HepG2 (cell line): Measurements from ENCODE around the gene MRPS21. TPM values are rescaled to one million over a fixed set of nuclear protein-coding genes. Genes with fewer than 3 reads are reported as not detected.
A peak's percentile ranks its signal among the peaks of the same experiment; 100 is the strongest.

Experiments used
- ADNP ChIP-seq: sonication (generic); formaldehyde crosslinking; IDR thresholded peaks from 2 replicates; pipeline ENCODE4 v1.4.0; 2020; ENCODE audit warnings: missing genetic modification reagents
- CCAR2 ChIP-seq: fragments of 200-400 bp; formaldehyde crosslinking; optimal IDR thresholded peaks from 2 replicates; pipeline ENCODE3; 2018; ENCODE audit warnings: low read depth, mild to moderate bottlenecking, low read length, moderate library complexity
- ETS1 ChIP-seq: sonication (generic); formaldehyde crosslinking; IDR thresholded peaks from 2 replicates; pipeline ENCODE4 v1.4.0; 2020; ENCODE audit warnings: missing genetic modification reagents
- HDAC1 ChIP-seq: sonication (generic); formaldehyde crosslinking; IDR thresholded peaks from 2 replicates; pipeline ENCODE4 v1.5.1; 2020; ENCODE audit warnings: mild to moderate bottlenecking, missing genetic modification reagents
- IRF2 ChIP-seq: IDR thresholded peaks from 2 replicates; pipeline ENCODE4 v1.6.1; 2018; ENCODE audit warnings: missing genetic modification reagents, missing compliant biosample characterization
- KMT2A ChIP-seq: sonication (generic); formaldehyde crosslinking; IDR thresholded peaks from 2 replicates; pipeline ENCODE4 v1.4.0; 2020; ENCODE audit warnings: missing genetic modification reagents
- LCORL ChIP-seq, 2 experiments: fragments of 450-650 bp in 1 of 2; sonication (generic) in 1 of 2; formaldehyde crosslinking in 1 of 2; IDR thresholded peaks; 2 replicates each; pipeline versions ENCODE4 v1.5.0 to v1.6.1; 2017 to 2020; ENCODE audit warnings: antibody characterized with exemption in 1 of 2, missing genetic modification reagents in 1 of 2
- MIER2 ChIP-seq: IDR thresholded peaks from 2 replicates; pipeline ENCODE4 v1.6.1; 2016; ENCODE audit warnings: missing biosample characterization, missing genetic modification reagents
- RBM39 ChIP-seq: fragments of 200-400 bp; formaldehyde crosslinking; IDR thresholded peaks from one replicate; pipeline ENCODE4 v1.6.1; 2018; ENCODE audit warnings: antibody characterized with exemption, mild to moderate bottlenecking, low read depth, low read length; ENCODE audit not compliant: poor library complexity, severe bottlenecking
- SAP130 ChIP-seq: IDR thresholded peaks from 2 replicates; pipeline ENCODE4 v1.6.1; 2016; ENCODE audit warnings: low read depth
- THRA ChIP-seq: sonication (generic); formaldehyde crosslinking; IDR thresholded peaks from 2 replicates; pipeline ENCODE4 v1.4.0; 2020; ENCODE audit warnings: missing genetic modification reagents, borderline replicate concordance
- ZBTB14 ChIP-seq: sonication (generic); formaldehyde crosslinking; IDR thresholded peaks from 2 replicates; pipeline ENCODE4 v1.4.0; 2020; ENCODE audit warnings: missing genetic modification reagents
- ZBTB34 ChIP-seq: sonication (generic); formaldehyde crosslinking; IDR thresholded peaks from 2 replicates; pipeline ENCODE4 v1.8.0; 2022; ENCODE audit warnings: mild to moderate bottlenecking, missing genetic modification reagents
- ZNF20 ChIP-seq: sonication (generic); formaldehyde crosslinking; IDR thresholded peaks from 2 replicates; pipeline ENCODE4 v1.4.0; 2020; ENCODE audit warnings: mild to moderate bottlenecking, moderate library complexity, missing genetic modification reagents
- ZNF607 ChIP-seq: sonication (generic); formaldehyde crosslinking; IDR thresholded peaks from 2 replicates; pipeline ENCODE4 v1.5.1; 2020; ENCODE audit warnings: missing genetic modification reagents, mild to moderate bottlenecking, borderline replicate concordance
- ZNF674 ChIP-seq: sonication (generic); formaldehyde crosslinking; IDR thresholded peaks from 2 replicates; pipeline ENCODE4 v1.5.0; 2020; ENCODE audit warnings: low read depth, mild to moderate bottlenecking, missing genetic modification reagents
- ZNF687 ChIP-seq: sonication (generic); formaldehyde crosslinking; IDR thresholded peaks from 2 replicates; pipeline ENCODE4 v1.5.1; 2020; ENCODE audit warnings: mild to moderate bottlenecking, missing genetic modification reagents, moderate library complexity
- polyA plus RNA-seq, 8 experiments: library from polyadenylated mRNA; depleted of rRNA in 3 of 8; stranded (reverse) in 7 of 8; unstranded in 1 of 8; fragments of >200 nt; fragmentation: Illumina TruSeq in 4 of 8; extraction: Trizol in 4 of 8; gene quantifications; 2 replicates each; pipeline versions ENCODE4 v1.2.1 to v1.2.3, GENCODE V29; 2011 to 2016; ENCODE audit warnings: low read depth in 4 of 8, missing spikeins in 1 of 8, mixed read lengths in 1 of 8; ENCODE audit not compliant: insufficient read depth in 1 of 8
- total RNA-seq, 5 experiments: library from RNA; depleted of rRNA; stranded (reverse); fragments of >200 nt; fragmentation: Illumina TruSeq; extraction: Trizol; gene quantifications; 2 replicates each; pipeline ENCODE4 v1.2.3, GENCODE V29; 2016; ENCODE audit warnings: low read depth in 1 of 5
- TF ChIP-seq, protein P1 (sequence below): sonication (generic); formaldehyde crosslinking; IDR thresholded peaks from 2 replicates; pipeline ENCODE4 v1.5.0; 2020; ENCODE audit warnings: missing genetic modification reagents, mild to moderate bottlenecking, borderline replicate concordance

MRPS21 gene
- total and polyA plus RNA-seq, 2 of the 13 experiments (the other 11 are each of a cell fraction or from before 2014, with no cell fraction given), result 59.4 to 64.2 TPM

DNA sequence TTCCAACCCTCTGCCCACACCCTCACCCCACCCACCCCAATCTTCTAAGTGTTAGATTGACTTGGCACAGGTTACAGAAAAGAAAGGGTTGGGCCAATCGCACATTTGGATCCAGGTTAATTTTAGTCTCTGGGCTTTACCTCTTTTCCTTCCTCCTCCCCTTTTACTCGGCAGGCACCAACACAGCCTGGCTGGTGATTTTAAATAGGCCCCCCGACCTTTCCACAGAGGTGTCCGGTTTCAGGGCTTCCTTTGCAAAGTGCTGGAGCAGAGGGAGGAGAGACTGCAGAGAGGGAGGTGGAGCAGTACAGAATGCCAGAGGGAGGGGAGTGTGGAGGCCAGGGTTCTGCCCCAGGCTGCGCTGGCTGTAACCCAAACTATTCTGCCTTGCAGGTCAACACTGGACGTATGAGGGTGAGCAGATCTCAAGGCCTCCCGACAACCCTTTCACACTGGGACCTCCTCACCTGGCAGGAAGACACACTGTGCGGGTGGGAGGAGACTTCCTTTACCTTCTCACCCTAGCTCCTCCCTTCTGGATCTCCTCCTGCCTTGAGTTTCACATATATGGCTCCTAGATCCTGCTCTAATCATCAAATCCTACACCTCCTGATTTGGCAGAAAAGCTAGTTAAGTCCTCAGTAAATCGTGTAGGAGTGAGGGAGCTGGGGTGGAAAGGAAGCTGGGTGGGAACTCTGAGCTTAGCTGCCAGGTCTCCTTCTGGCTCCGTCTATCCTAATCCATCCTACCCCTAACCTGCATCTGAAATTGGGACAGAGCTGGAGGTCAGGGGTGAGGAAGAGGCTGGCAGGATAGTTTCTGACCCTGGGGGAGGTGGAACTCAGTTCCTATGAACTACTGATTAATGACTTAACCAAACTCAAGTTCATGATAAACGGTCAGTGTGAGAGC lies 33.6 kb upstream of the MRPS21 start (continued):
- TF ChIP-seq, protein P1, sequence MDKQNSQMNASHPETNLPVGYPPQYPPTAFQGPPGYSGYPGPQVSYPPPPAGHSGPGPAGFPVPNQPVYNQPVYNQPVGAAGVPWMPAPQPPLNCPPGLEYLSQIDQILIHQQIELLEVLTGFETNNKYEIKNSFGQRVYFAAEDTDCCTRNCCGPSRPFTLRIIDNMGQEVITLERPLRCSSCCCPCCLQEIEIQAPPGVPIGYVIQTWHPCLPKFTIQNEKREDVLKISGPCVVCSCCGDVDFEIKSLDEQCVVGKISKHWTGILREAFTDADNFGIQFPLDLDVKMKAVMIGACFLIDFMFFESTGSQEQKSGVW (CRISPR knock-in tag), result no peak
- TF ChIP-seq KMT2A (CRISPR knock-in tag) (no peak; the same call in 1 of the 2 replicates), THRA (CRISPR knock-in tag) (no peak), CCAR2 (no peak), HDAC1 (CRISPR knock-in tag) (no peak), ZBTB14 (CRISPR knock-in tag) (no peak), ZNF607 (CRISPR knock-in tag) (no peak), SAP130 (peak; percentile 59; the same call in 1 of the 2 replicates), ZBTB34 (CRISPR knock-in tag) (no peak), ETS1 (CRISPR knock-in tag) (no peak), ADNP (no peak), IRF2 (CRISPR knock-in tag) (no peak), RBM39 (no peak), ZNF674 (CRISPR knock-in tag) (no peak), MIER2 (no peak), LCORL (IDR thresholded peaks at IDR 0.05) (no peak), LCORL (CRISPR knock-in tag; IDR thresholded peaks at IDR 0.05) (peak; percentile 91), ZNF687 (CRISPR knock-in tag) (peak; percentile 53), ZNF20 (CRISPR knock-in tag) (no peak)
